HL-60 (cell line): ENCODE measurements around the gene NRCAM.

Source experiments
- DNase-seq, 2 experiments: peaks; one replicate each; pipeline ENCODE4 v3.0.0-alpha.2; 2010 to 2020; ENCODE audit warnings: low read depth in 1 of 2, low spot score in 1 of 2
- H3K27ac ChIP-seq: fragments of 250-450 bp; sonication (Bioruptor Pico); replicated peaks from 2 replicates; pipeline ENCODE4 v1.5.1; 2020; ENCODE audit warnings: mild to moderate bottlenecking, moderate library complexity
- H3K27me3 ChIP-seq: fragments of 250-450 bp; sonication (Bioruptor Pico); 2 replicates; pipeline ENCODE4 v1.5.1; 2021; ENCODE audit warnings: mild to moderate bottlenecking, moderate library complexity; ENCODE audit not compliant: insufficient read depth, poor library complexity, severe bottlenecking
- H3K4me3 ChIP-seq: replicated peaks from 2 replicates; pipeline ENCODE4 v1.5.1; 2011; ENCODE audit warnings: mild to moderate bottlenecking, control low read depth, low read length; ENCODE audit not compliant: insufficient read depth
- GABPA ChIP-seq: IDR thresholded peaks from 2 replicates; pipeline ENCODE4 v1.6.1; 2012; ENCODE audit warnings: low read depth
- POLR2AphosphoS5 ChIP-seq: IDR thresholded peaks from 2 replicates; pipeline ENCODE4 v1.6.1; 2012; ENCODE audit warnings: low read depth
- SPI1 ChIP-seq: IDR thresholded peaks from 2 replicates; pipeline ENCODE4 v1.6.1; 2012; ENCODE audit warnings: low read depth, mild to moderate bottlenecking, borderline replicate concordance
- TF ChIP-seq, protein P1 (sequence below): IDR thresholded peaks from 2 replicates; pipeline ENCODE4 v1.6.1; 2012; ENCODE audit warnings: low read depth; ENCODE audit not compliant: insufficient replicate concordance
- TF ChIP-seq, protein P2 (sequence below): IDR thresholded peaks from one replicate; pipeline ENCODE4 v1.5.1; 2011; ENCODE audit warnings: low read length, control low read depth, inconsistent platforms; ENCODE audit not compliant: insufficient read depth

Gene NRCAM

DNA sequence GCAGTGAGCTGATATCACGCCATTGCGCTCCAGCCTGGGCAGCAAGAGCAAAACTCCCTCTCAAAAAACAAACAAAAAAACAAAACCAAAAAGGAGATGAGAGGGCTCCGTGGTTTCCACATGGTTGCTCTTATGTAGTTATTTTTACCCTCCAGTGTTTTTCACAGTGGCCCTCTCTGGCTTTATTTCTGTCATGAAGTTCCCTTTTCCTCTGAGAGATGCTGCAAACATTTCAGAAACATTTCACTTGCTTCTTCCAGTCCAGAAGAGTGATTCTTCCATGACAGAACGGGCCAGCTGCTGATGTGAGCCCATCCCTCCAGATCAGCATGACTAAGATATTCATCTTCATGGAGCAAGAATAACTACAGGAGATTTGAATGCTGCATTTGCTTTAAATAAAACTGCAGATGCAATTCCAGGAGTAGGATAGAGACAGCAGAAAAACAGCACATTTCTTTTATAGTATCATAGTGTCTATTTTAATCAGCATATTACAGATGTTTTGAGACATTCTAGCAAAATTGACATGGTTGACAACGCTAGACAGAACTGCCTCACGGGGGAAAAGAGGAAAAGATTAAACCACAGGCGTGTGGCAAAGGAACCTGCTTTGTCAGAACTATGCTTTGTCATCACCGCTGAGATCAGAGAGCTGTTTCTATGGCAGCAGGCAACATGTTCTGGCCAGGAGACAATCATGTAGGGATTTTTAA, 40.3 kb downstream of the NRCAM start:
- Histone ChIP-seq H3K27me3 (no peaks in the 10 kb centered on the region), H3K4me3 (no peak overlapping the region), H3K27ac (peak overlapping the region; percentile 70)
- peak; percentile 12 to 79 for DNase-seq
- TF ChIP-seq POLR2AphosphoS5, result no peak
- no peak for TF ChIP-seq GABPA
- peak; percentile 59; the same call in 1 of the 2 replicates for TF ChIP-seq SPI1

DNA sequence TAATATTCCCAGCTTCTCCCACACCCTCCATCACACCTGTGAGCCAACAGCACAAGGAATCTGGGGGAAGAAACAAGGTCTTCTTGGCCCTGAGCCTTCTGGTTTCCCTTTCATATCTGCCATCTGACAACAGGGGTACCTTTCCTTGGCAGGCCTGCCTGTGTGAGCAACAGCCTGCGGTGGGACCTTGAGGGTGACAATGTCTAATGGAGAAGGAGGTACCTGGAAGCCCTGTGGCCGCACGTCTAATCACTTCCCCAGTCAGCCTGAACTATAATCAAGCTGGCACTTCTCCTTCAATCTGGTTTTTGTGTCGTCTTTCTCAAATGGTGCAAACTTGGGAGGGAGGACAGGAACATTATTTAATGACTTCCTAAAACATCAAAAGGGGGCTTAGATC, 41.2 kb downstream of the NRCAM start:
- H3K27ac ChIP-seq, result no peak overlapping the region
- no peak overlapping the region for H3K4me3 ChIP-seq
- no peak for DNase-seq
- no peaks in the 10 kb centered on the region for H3K27me3 ChIP-seq
- TF ChIP-seq, protein P1, sequence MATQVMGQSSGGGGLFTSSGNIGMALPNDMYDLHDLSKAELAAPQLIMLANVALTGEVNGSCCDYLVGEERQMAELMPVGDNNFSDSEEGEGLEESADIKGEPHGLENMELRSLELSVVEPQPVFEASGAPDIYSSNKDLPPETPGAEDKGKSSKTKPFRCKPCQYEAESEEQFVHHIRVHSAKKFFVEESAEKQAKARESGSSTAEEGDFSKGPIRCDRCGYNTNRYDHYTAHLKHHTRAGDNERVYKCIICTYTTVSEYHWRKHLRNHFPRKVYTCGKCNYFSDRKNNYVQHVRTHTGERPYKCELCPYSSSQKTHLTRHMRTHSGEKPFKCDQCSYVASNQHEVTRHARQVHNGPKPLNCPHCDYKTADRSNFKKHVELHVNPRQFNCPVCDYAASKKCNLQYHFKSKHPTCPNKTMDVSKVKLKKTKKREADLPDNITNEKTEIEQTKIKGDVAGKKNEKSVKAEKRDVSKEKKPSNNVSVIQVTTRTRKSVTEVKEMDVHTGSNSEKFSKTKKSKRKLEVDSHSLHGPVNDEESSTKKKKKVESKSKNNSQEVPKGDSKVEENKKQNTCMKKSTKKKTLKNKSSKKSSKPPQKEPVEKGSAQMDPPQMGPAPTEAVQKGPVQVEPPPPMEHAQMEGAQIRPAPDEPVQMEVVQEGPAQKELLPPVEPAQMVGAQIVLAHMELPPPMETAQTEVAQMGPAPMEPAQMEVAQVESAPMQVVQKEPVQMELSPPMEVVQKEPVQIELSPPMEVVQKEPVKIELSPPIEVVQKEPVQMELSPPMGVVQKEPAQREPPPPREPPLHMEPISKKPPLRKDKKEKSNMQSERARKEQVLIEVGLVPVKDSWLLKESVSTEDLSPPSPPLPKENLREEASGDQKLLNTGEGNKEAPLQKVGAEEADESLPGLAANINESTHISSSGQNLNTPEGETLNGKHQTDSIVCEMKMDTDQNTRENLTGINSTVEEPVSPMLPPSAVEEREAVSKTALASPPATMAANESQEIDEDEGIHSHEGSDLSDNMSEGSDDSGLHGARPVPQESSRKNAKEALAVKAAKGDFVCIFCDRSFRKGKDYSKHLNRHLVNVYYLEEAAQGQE, result no peak
- no peak for TF ChIP-seq POLR2AphosphoS5
- no peak for TF ChIP-seq GABPA
- TF ChIP-seq SPI1, result no peak
- TF ChIP-seq, protein P2, sequence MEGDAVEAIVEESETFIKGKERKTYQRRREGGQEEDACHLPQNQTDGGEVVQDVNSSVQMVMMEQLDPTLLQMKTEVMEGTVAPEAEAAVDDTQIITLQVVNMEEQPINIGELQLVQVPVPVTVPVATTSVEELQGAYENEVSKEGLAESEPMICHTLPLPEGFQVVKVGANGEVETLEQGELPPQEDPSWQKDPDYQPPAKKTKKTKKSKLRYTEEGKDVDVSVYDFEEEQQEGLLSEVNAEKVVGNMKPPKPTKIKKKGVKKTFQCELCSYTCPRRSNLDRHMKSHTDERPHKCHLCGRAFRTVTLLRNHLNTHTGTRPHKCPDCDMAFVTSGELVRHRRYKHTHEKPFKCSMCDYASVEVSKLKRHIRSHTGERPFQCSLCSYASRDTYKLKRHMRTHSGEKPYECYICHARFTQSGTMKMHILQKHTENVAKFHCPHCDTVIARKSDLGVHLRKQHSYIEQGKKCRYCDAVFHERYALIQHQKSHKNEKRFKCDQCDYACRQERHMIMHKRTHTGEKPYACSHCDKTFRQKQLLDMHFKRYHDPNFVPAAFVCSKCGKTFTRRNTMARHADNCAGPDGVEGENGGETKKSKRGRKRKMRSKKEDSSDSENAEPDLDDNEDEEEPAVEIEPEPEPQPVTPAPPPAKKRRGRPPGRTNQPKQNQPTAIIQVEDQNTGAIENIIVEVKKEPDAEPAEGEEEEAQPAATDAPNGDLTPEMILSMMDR, result no peak

DNA sequence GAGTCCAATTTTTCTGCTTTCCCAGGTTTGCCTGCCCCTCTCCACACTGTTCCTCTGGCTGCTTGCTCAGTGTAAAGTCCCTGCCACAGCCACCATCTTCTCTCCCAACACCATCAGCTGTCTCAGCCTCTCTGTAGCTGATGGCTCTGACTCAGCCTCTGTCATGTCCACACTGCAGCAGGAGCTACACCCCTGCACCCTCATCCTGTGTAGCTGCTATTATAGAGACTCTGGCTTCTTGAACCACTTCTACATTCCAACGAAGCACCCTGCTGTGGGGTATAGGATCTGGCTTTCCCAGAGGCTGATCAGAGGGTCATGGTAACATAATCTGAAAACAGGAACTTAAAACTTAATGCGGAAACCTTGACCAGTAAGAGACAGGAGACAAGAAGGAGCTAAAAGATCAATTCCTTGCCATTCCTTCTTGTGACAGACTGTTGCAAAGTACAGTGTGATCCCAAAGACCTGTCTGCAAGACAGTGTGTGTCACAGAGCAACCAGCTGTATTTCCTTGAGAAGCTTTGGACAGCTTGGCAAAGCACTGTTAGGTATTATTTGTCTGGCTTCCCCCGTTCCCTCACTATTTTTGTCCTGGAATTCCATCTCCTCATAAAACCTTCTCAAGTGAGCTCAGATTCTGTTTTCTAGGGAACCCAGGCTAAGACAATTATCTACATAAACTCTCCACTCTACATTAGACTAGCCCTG, 42.3 kb downstream of the NRCAM start:
- Histone ChIP-seq H3K27ac (no peak overlapping the region), H3K27me3 (no peaks in the 10 kb centered on the region), H3K4me3 (no peak overlapping the region)
- DNase-seq, result peak in 1 of 2 experiments; percentile 5
- TF ChIP-seq SPI1 (no peak), GABPA (no peak), POLR2AphosphoS5 (no peak)
- TF ChIP-seq, protein P2, result no peak
- TF ChIP-seq, protein P1, result no peak

DNA sequence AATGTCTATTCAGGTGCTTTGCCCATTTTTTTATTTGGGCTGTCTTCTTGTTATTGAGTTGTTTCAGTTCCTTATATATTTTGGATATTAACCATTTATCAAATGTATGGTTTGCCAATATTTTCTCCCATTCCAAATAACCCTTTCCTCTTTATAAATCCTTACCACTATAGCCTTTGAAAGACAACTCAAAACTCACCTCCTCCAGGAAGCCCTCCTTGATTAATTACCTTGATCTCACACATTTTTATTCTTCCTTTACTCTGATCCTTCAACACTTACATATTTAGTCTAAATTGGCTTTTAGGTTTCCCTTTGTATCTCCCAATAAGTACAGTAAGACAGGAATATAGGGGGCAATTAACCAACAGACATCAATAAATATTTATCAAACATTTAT, 42.9 kb downstream of the NRCAM start:
- H3K4me3 ChIP-seq, result no peak overlapping the region
- H3K27ac ChIP-seq, result no peak overlapping the region
- TF ChIP-seq, protein P1, result no peak
- TF ChIP-seq POLR2AphosphoS5 (no peak), SPI1 (no peak), GABPA (no peak)
- TF ChIP-seq, protein P2, result no peak
- DNase-seq, result no peak
- H3K27me3 ChIP-seq, result no peaks in the 10 kb centered on the region
